Erythroblast (primary cell): ENCODE results near the gene CCDC85B.

Source experiments
- GATA1 ChIP-seq: IDR thresholded peaks from 2 replicates; pipeline ENCODE4 v1.6.1; 2011; ENCODE audit warnings: low read depth, mild to moderate bottlenecking, control low read depth, low read length, moderate library complexity
- POLR2A ChIP-seq: IDR thresholded peaks from 2 replicates; pipeline ENCODE4 v1.6.1; 2011; ENCODE audit warnings: mild to moderate bottlenecking, low read length

- TF ChIP-seq POLR2A (no peak), GATA1 (no peak)
These were observed 10.9 kb upstream of the CCDC85B start, which contains the start of gene CTSW for GRCh38 chr11:65879617-65880016.
